Measurements from ENCODE around the gene PXK.

The PXK gene

GRCh38 chr3:58441514-58442450 lies 109.1 kb downstream of the PXK start:
- no peak for DNase-seq (ENCODE audit: extremely low read depth, insufficient read length)
- TF ChIP-seq CTCF (IDR thresholded peaks at IDR 0.05; ENCODE audit: insufficient read depth, low read length, poor library complexity, severe bottlenecking), result no peak
- no peaks in the 10 kb centered on the region for H3K36me3 ChIP-seq (ENCODE audit: control insufficient read depth, insufficient read depth, low read length)
- H3K4me3 ChIP-seq (replicated peaks; ENCODE audit: low read depth, low read length), result no peak overlapping the region
- H3K27me3 ChIP-seq (replicated peaks; ENCODE audit: control insufficient read depth, insufficient read depth, low read length), result no peaks in the 10 kb centered on the region

- Histone ChIP-seq H3K36me3 (ENCODE audit: control insufficient read depth, insufficient read depth, low read length) (no peaks in the 10 kb centered on the region), H3K27me3 (replicated peaks; ENCODE audit: control insufficient read depth, insufficient read depth, low read length) (no peaks in the 10 kb centered on the region), H3K4me3 (replicated peaks; ENCODE audit: low read depth, low read length) (no peak overlapping the region)
- no peak for DNase-seq (ENCODE audit: extremely low read depth, insufficient read length)
- no peak for TF ChIP-seq CTCF (IDR thresholded peaks at IDR 0.05; ENCODE audit: insufficient read depth, low read length, poor library complexity, severe bottlenecking)
Measured at GRCh38 chr3:58452176-58452575, 119.5 kb downstream of the PXK start.

DNA sequence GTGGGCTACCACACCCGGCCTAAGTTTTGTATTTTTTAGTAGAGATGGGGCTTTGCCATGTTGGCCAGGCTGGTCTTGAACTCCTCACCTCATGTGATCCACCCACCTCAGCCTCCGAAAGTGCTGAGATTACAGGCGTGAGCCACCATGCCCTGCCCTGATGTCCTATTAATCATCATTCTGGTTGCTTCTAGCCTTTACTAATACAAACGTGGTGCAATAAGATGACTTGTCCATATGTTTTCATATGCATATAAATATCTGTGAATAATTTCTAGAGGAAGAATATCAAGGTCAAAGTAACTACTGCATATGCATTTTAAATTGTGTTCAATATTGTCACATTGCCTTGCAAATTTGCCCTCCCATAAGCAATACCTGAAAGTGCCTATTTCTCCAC lies 126.5 kb downstream of the PXK start:
- no peaks in the 10 kb centered on the region for H3K27me3 ChIP-seq (replicated peaks; ENCODE audit: control insufficient read depth, insufficient read depth, low read length)
- DNase-seq (ENCODE audit: extremely low read depth, insufficient read length), result no peak
- no peak for TF ChIP-seq CTCF (IDR thresholded peaks at IDR 0.05; ENCODE audit: insufficient read depth, low read length, poor library complexity, severe bottlenecking)
- H3K36me3 ChIP-seq (ENCODE audit: control insufficient read depth, insufficient read depth, low read length), result no peaks in the 10 kb centered on the region
- no peak overlapping the region for H3K4me3 ChIP-seq (replicated peaks; ENCODE audit: low read depth, low read length)

DNA sequence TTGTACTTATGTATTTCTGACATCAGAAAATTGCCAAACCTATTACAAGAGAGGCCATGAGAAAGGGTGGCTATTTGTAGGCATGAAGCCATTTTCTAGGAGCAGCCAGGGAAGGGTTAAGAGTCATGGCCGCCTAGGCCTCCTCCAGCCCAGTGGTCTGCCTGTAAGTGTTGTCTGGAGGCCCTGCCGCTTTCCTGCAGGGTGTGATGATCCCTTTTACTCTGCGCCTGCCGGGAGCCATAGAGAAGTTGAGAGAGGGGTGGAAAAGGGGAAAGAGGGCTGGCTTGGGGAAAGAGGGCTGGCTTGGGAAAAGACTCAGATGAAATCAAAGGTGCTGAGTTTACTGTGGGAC lies 130.1 kb downstream of the PXK start:
- H3K4me3 ChIP-seq (replicated peaks; ENCODE audit: low read depth, low read length), result no peak overlapping the region
- no peaks in the 10 kb centered on the region for H3K36me3 ChIP-seq (ENCODE audit: control insufficient read depth, insufficient read depth, low read length)
- H3K27me3 ChIP-seq (replicated peaks; ENCODE audit: control insufficient read depth, insufficient read depth, low read length), result no peaks in the 10 kb centered on the region
- DNase-seq (ENCODE audit: extremely low read depth, insufficient read length), result no peak
- TF ChIP-seq CTCF (IDR thresholded peaks at IDR 0.05; ENCODE audit: insufficient read depth, low read length, poor library complexity, severe bottlenecking), result no peak

- no peak for DNase-seq (ENCODE audit: extremely low read depth, insufficient read length)
- TF ChIP-seq CTCF (IDR thresholded peaks at IDR 0.05; ENCODE audit: insufficient read depth, low read length, poor library complexity, severe bottlenecking), result peak; percentile 96
- no peaks in the 10 kb centered on the region for H3K36me3 ChIP-seq (ENCODE audit: control insufficient read depth, insufficient read depth, low read length)
- H3K27me3 ChIP-seq (replicated peaks; ENCODE audit: control insufficient read depth, insufficient read depth, low read length), result no peaks in the 10 kb centered on the region
- H3K4me3 ChIP-seq (replicated peaks; ENCODE audit: low read depth, low read length), result no peak overlapping the region
Measured at GRCh38 chr3:58463181-58463941, 130.7 kb downstream of the PXK start.
